ENCODE measurements around the gene TRAF3IP1. TPM values are rescaled to one million over a fixed set of nuclear protein-coding genes. Genes with fewer than 3 reads are reported as not detected.

TRAF3IP1 gene
- total RNA-seq, 6 donors from 2014 or later: 14.0 to 26.8 (median 18.8) TPM

DNA sequence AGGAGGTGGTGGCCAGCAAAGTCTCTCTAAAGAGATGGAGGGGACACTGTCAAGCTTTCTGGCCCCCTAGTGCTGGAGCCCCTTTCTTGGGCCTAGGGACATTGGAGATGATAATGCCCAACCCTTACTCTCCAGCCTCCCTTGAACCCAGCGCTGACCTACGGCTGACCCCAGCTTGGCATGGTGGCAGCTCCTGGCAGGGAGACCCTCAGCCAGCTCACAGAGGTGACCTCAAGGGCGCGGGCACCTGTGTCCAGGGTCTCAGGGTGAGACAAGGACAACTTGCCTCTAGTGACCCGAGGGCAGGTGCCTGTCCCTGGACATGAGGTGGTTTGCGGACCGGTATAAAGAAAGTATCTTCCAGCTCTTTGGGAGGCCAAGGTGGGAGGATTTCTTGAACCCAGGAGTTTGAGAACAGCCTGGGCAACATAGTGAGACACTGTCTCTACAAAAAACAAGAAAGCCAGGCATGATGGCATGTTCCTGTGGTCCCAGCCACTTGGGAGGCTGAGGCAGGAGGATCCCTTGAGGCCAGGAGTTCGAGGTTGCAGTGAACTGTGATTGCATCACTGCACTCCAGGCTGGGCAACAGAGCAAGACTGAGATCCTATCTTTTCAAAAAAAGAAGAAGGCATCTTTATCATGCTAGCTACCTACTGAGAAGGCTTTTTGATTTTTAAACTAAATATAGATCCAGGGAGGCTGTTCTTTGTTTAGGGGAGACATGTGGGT is 28.6 kb upstream of the TRAF3IP1 start:
- H3K4me3 ChIP-seq: no peak overlapping the region
- peaks cover 22 to 31% (median 25%) of the 10 kb centered on the region in 4 donors for H3K4me1 ChIP-seq
- TF ChIP-seq POLR2AphosphoS5 (IDR thresholded peaks at IDR 0.05): no peak
- TF ChIP-seq POLR2A (IDR thresholded peaks at IDR 0.05): no peak
- TF ChIP-seq EP300 (IDR thresholded peaks at IDR 0.05): no peak
- TF ChIP-seq, protein P1, sequence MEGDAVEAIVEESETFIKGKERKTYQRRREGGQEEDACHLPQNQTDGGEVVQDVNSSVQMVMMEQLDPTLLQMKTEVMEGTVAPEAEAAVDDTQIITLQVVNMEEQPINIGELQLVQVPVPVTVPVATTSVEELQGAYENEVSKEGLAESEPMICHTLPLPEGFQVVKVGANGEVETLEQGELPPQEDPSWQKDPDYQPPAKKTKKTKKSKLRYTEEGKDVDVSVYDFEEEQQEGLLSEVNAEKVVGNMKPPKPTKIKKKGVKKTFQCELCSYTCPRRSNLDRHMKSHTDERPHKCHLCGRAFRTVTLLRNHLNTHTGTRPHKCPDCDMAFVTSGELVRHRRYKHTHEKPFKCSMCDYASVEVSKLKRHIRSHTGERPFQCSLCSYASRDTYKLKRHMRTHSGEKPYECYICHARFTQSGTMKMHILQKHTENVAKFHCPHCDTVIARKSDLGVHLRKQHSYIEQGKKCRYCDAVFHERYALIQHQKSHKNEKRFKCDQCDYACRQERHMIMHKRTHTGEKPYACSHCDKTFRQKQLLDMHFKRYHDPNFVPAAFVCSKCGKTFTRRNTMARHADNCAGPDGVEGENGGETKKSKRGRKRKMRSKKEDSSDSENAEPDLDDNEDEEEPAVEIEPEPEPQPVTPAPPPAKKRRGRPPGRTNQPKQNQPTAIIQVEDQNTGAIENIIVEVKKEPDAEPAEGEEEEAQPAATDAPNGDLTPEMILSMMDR (IDR thresholded peaks at IDR 0.05): no peak
- no peak for ATAC-seq (ENCODE audit: low FRiP score in 2 of 2)
- H3K9me3 ChIP-seq: no peaks in the 10 kb centered on the region
- DNase-seq: no peak
- H3K27me3 ChIP-seq: no peaks in the 10 kb centered on the region
- peak overlapping the region in 2 of 4 donors; percentile 62 for H3K27ac ChIP-seq
- no peaks in the 10 kb centered on the region for H3K36me3 ChIP-seq
- 89 to 95% methylated on average over 4 to 8 of the region's 8 CpGs for WGBS, 2 donors

DNA sequence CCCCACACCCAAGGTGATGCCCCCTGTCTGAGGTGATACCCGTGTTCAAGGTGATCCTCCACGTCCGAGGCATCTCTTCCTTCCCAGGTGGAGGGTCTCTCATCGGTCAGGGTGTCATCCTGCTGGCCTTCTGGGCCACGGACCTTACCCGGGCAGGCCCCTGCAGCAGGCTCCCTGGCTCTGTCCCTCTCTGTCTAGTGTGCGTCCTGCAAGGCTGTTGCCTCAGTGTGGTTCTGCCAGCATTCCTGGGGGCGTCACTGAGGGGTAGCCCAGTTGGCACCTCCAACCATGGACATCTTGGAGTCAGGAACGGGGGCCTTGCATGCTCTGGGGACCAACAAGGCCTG is 26.3 kb upstream of the TRAF3IP1 start:
- no peak overlapping the region for H3K27ac ChIP-seq
- H3K36me3 ChIP-seq: no peaks in the 10 kb centered on the region
- ATAC-seq (ENCODE audit: low FRiP score in 2 of 2) (no peak), DNase-seq (no peak)
- no peak overlapping the region for H3K4me3 ChIP-seq
- H3K27me3 ChIP-seq: no peaks in the 10 kb centered on the region
- 92% methylated on average over 9 of the region's 9 CpGs; no CpG with 5 or more reads in 1 of the 2 donors for WGBS, 2 donors
- TF ChIP-seq, protein P1 (IDR thresholded peaks at IDR 0.05): no peak
- TF ChIP-seq POLR2A (IDR thresholded peaks at IDR 0.05) (no peak), POLR2AphosphoS5 (IDR thresholded peaks at IDR 0.05) (no peak), EP300 (IDR thresholded peaks at IDR 0.05) (no peak)
- H3K4me1 ChIP-seq: peaks cover 9 to 20% (median 14%) of the 10 kb centered on the region in 4 donors
- H3K9me3 ChIP-seq: no peaks in the 10 kb centered on the region

DNA sequence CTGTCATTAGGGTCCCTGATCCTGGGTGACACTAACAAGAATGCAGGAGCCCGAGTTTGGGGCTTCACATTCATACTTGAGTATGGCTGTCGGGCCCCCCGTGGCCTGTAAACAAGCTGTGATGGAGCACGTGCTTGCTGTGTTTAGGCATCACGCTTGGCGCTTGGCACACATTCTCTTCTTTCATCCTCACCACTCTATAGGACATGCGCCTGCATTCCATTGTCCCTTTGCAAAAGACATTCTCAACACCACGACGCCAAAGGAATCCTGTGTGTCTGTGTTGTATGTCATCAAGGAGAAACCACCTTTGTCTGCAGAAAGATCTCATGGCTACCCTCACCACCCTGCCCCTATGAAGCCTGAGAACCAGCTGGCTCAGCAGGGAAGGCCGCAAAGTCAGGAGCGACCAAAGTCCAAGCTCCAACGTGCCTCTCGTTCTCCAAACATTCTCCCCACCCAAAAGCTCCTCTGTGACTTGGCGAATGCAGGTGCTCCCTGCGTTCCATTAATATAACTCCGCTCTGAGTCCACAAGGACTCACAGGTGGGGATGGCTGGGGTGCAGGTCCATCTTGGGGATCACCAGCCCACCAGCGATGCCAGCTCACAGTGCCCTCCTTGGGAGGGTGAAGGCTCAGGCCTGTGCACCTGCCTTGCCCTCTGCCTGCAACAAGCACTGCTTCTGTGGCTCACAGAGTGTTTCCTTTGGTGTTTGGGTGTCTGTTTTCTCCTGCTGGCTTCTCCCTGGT is 25.8 kb upstream of the TRAF3IP1 start:
- Histone ChIP-seq H3K27ac (no peak overlapping the region), H3K27me3 (no peaks in the 10 kb centered on the region), H3K4me1 (peaks cover 8 to 20% (median 9%) of the 10 kb centered on the region in 4 donors), H3K4me3 (no peak overlapping the region), H3K9me3 (no peaks in the 10 kb centered on the region), H3K36me3 (no peaks in the 10 kb centered on the region)
- ATAC-seq (ENCODE audit: low FRiP score in 2 of 2): no peak
- no peak for DNase-seq
- 72 to 89% methylated on average over 14 to 16 of the region's 17 CpGs for WGBS, 2 donors
- TF ChIP-seq POLR2AphosphoS5 (IDR thresholded peaks at IDR 0.05) (no peak), EP300 (IDR thresholded peaks at IDR 0.05) (no peak), POLR2A (IDR thresholded peaks at IDR 0.05) (no peak)
- TF ChIP-seq, protein P1 (IDR thresholded peaks at IDR 0.05): no peak

DNA sequence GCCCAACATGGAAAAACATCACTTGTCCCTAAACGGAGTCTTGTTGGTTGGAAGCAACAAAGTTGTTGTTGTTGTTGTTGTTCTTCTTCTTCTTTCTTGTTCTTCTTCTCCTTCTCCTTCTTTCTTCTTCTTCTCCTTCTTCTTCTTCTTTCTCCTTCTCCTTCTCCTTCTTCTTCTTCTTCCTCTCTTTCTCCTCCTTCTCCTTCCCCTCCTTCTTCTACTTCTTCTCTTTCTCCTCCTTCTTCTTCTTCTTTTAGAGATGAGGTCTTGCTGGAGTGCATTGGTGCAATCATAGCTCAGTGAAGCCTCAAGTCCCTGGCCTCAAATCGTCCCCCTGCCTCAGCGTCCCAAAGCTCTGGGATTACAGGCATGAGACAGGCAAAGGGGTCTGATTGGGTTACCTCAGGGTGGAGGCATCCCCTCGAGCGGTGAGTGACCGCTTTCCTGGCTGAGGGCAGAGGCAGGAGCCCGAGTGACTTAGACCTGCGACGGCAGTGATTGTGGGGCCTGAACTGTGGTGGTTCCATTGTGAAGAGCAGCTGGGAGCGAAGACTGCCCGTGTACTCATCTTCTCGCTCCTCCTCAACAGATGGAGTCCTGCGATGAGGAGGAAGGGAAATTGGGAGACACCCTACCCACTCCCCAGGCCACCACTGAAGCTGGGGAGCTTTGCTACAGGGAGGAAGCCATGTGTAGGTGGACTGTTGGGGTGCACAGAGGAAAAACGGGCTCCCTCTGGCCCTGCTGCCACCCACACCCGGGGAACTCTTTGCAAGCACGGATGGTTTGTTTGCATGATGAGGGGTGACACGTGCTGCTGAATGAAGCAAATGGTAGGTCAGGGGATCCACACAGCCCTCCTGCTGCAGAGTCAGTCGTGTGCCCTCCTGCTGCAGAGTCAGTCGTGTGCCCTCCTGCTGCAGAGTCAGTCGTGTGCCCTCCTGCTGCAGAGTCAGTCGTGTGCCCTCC is 24.9 kb upstream of the TRAF3IP1 start:
- Histone ChIP-seq H3K27ac (no peak overlapping the region), H3K9me3 (no peaks in the 10 kb centered on the region), H3K36me3 (no peaks in the 10 kb centered on the region), H3K4me3 (no peak overlapping the region), H3K27me3 (no peaks in the 10 kb centered on the region), H3K4me1 (peaks cover 0 to 21% (median 11%) of the 10 kb centered on the region in 4 donors)
- DNase-seq (no peak), ATAC-seq (ENCODE audit: low FRiP score in 2 of 2) (no peak)
- 73 to 80% methylated on average over 12 to 18 of the region's 21 CpGs for WGBS, 2 donors
- TF ChIP-seq POLR2A (IDR thresholded peaks at IDR 0.05): no peak
- TF ChIP-seq, protein P1 (IDR thresholded peaks at IDR 0.05): no peak
- no peak for TF ChIP-seq EP300 (IDR thresholded peaks at IDR 0.05)
- TF ChIP-seq POLR2AphosphoS5 (IDR thresholded peaks at IDR 0.05): no peak
